ENCODE measurements around the gene ZNF628.

Gene ZNF628

DNA sequence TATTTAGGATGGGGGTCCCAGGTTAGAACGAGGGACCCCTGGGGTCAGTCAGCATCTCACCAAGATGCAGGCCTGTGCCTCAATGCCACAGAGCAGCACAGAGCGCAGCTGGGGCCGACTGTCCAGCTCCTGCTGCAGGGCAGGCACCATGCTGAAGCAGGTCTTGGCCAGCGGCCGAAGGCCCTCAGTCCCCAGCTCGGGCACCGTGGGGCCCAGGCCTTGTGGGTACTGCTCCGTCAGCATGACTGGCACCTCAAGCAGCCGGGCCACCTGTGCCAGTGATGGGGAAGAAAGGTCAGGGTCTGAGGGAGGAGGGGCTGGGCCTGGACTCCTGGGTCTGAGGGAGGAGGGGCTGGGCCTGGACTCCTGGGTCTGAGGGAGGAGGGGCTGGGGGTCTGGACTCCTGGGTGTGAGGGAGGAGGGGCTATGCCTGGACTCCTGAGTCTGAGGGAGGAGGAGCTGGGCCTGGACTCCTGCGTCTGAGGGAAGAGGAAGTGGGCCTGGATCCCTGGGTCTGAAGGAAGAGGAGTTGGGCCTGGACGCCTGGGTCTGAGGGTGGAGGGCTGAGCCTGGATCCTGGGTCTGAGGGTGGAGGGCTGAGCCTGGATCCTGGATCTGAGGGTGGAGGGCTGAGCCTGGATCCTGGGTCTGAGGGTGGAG, 20.7 kb upstream of the ZNF628 start:
- TF ChIP-seq, protein P1, sequence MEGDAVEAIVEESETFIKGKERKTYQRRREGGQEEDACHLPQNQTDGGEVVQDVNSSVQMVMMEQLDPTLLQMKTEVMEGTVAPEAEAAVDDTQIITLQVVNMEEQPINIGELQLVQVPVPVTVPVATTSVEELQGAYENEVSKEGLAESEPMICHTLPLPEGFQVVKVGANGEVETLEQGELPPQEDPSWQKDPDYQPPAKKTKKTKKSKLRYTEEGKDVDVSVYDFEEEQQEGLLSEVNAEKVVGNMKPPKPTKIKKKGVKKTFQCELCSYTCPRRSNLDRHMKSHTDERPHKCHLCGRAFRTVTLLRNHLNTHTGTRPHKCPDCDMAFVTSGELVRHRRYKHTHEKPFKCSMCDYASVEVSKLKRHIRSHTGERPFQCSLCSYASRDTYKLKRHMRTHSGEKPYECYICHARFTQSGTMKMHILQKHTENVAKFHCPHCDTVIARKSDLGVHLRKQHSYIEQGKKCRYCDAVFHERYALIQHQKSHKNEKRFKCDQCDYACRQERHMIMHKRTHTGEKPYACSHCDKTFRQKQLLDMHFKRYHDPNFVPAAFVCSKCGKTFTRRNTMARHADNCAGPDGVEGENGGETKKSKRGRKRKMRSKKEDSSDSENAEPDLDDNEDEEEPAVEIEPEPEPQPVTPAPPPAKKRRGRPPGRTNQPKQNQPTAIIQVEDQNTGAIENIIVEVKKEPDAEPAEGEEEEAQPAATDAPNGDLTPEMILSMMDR (IDR thresholded peaks at IDR 0.05; ENCODE audit: low read depth, low read length, missing control alignments) = no peak
- no peak for DNase-seq (ENCODE audit: low read depth)
- H3K4me3 ChIP-seq (ENCODE audit: low read depth, low read length) = no peak overlapping the region

GRCh38 chr19:55456347-55456746, 20.1 kb upstream of the ZNF628 start:
- TF ChIP-seq, protein P1 (IDR thresholded peaks at IDR 0.05; ENCODE audit: low read depth, low read length, missing control alignments) = no peak
- no peak for DNase-seq (ENCODE audit: low read depth)
- no peak overlapping the region for H3K4me3 ChIP-seq (ENCODE audit: low read depth, low read length)

GRCh38 chr19:55457683-55458457, 18.5 kb upstream of the ZNF628 start:
- TF ChIP-seq, protein P1 (IDR thresholded peaks at IDR 0.05; ENCODE audit: low read depth, low read length, missing control alignments) = no peak
- no peak overlapping the region for H3K4me3 ChIP-seq (ENCODE audit: low read depth, low read length)
- no peak for DNase-seq (ENCODE audit: low read depth)

- no peak for DNase-seq (ENCODE audit: low read depth)
- no peak overlapping the region for H3K4me3 ChIP-seq (ENCODE audit: low read depth, low read length)
- TF ChIP-seq, protein P1 (IDR thresholded peaks at IDR 0.05; ENCODE audit: low read depth, low read length, missing control alignments) = no peak
These were observed 16.9 kb upstream of the ZNF628 start for GRCh38 chr19:55459551-55459949.

DNA sequence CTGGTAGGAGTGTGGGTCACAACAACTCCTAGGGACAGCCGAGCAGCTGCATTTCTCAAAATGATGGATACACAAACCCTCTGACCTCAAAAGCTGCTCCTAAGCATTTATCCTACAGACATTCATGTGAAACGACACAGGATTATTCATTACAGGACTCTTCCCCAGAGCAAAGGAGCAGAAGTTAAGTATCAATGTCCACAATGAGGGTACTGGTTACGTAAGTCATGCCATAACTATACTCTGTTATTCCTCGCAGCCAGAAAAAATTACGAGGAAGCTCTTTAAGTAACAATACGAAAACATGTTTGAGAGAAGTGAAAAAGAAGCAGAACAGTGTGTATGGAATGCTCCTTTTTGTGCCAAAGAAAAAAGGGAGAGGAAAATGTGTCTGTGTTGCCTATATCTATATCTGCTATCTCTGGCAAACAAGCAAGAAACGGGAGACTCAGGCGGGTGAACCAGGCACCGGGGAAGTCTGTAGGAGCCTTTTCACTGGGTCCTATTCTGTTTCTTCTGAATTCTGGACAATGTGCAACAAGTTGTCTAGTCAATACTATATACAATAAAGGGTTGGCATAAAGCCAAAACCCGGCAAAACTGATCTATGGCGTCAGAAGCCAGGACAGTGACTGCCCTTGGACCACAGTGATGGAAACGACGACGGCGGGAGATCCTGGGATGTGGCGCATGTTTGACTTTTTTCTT, 16.3 kb upstream of the ZNF628 start:
- H3K4me3 ChIP-seq (ENCODE audit: low read depth, low read length) = no peak overlapping the region
- DNase-seq (ENCODE audit: low read depth) = no peak
- TF ChIP-seq, protein P1 (IDR thresholded peaks at IDR 0.05; ENCODE audit: low read depth, low read length, missing control alignments) = no peak

DNA sequence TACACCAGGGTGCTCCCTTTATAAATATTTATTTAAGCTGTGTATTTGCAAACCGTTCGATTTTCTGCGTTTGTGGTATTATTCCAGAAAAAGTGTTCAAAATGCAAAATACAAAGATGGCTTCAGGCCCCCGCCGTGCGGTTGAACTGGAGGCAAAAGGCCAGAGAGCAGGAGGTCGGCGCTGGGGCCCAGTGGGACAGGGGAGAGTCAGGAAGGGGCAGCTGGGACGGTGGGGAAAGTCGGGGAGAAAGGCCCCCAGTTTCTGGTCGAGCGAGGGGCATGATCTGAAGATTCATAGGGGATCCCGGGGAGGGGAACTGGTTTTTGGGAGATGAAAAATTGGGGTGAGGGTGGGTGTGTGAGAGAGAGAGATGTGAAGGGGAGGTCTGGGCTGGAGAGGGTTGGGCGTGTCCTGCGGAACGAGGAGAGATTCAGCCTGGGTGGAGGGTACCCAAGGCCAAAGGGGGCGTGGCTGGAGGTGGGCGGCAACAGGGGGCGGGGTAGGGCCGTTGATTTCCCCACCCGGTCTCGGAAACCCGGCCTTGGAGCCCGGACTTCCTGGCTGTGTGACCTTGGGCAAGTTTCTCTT, 15.7 kb upstream of the ZNF628 start:
- no peak for DNase-seq (ENCODE audit: low read depth)
- H3K4me3 ChIP-seq (ENCODE audit: low read depth, low read length) = peak overlapping the region; percentile 90
- TF ChIP-seq, protein P1 (IDR thresholded peaks at IDR 0.05; ENCODE audit: low read depth, low read length, missing control alignments) = no peak

Data from GM12864 (cell line).